GM12891 (cell line): ENCODE results near the gene EGFL8. TPM values are rescaled to one million over a fixed set of nuclear protein-coding genes. Genes with fewer than 3 reads are reported as not detected.

Source experiments
- DNase-seq: peaks from one replicate; pipeline ENCODE4 v3.0.0; 2011; ENCODE audit warnings: low spot score; ENCODE audit not compliant: insufficient read length
- FAIRE-seq: peaks from 2 replicates; lab custom pipeline; 2011; peaks lifted over from hg19 to GRCh38; lab: Jason Lieb, UNC
- PAX5 ChIP-seq: IDR thresholded peaks from 2 replicates; pipeline ENCODE4 v1.6.1; 2011; ENCODE audit warnings: low read length, moderate library complexity, mild to moderate bottlenecking; ENCODE audit not compliant: insufficient read depth, severe bottlenecking
- POLR2A ChIP-seq: IDR thresholded peaks from 2 replicates; pipeline ENCODE4 v1.6.1; 2011; ENCODE audit warnings: low read depth, low read length, control low read depth
- POLR2AphosphoS5 ChIP-seq: IDR thresholded peaks from 2 replicates; pipeline ENCODE4 v1.6.1; 2011; ENCODE audit warnings: low read depth, low read length, control low read depth
- POU2F2 ChIP-seq: IDR thresholded peaks from 2 replicates; pipeline ENCODE4 v1.6.1; 2011; ENCODE audit warnings: low read depth, mild to moderate bottlenecking, control low read depth, low read length, moderate library complexity
- SPI1 ChIP-seq: IDR thresholded peaks from 2 replicates; pipeline ENCODE4 v1.6.1; 2011; ENCODE audit warnings: low read depth, low read length, control low read depth
- TAF1 ChIP-seq: IDR thresholded peaks from 2 replicates; pipeline ENCODE4 v1.6.1; 2011; ENCODE audit warnings: low read depth, low read length, control low read depth
- polyA plus RNA-seq: library from polyadenylated mRNA; unstranded; fragments of >200 nt; gene quantifications from one replicate; pipeline ENCODE4 v1.2.1, GENCODE V29; 2012; ENCODE audit warnings: low read depth, missing spikeins, inconsistent platforms; ENCODE audit not compliant: missing spikeins

The EGFL8 gene
- 2.4 TPM for polyA plus RNA-seq

- no peak for TF ChIP-seq POU2F2
- TF ChIP-seq POLR2A, result no peak
- TF ChIP-seq PAX5, result no peak
- no peak for TF ChIP-seq TAF1
- TF ChIP-seq SPI1, result no peak
- TF ChIP-seq POLR2AphosphoS5, result no peak
- FAIRE-seq (no peak), DNase-seq (no peak)
Observed at GRCh38 chr6:32164295-32164694, at the start of gene EGFL8. Gene EGFL8, plus strand, starts transcription at chr6:32164595. Its CDS starts 1,571 bp downstream, at chr6:32166166.

DNA sequence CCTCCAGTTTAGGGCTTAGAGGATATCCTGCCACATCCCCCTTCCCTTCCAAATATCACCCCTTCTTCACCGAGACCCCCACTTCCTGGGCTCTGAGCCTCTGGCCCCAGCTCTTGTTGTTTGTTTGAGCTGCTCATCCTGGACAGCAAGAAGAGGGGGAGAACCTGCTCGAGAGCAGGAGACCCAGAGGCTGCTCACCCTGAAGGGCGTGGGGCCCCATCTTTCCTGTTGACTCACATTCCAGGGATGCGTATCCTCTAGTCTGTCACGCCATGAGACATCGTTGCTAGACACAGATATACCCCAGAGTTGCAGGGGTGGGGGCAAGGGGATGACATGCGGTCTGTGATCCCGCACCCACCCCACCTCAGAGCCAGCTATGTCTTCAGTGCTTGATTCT lies 49.6 kb upstream of the EGFL8 start:
- DNase-seq, result no peak
- no peak for TF ChIP-seq POLR2A
- TF ChIP-seq PAX5, result no peak
- no peak for TF ChIP-seq POLR2AphosphoS5
- no peak for TF ChIP-seq POU2F2
- no peak for TF ChIP-seq TAF1
- no peak for TF ChIP-seq SPI1
- no peak for FAIRE-seq

DNA sequence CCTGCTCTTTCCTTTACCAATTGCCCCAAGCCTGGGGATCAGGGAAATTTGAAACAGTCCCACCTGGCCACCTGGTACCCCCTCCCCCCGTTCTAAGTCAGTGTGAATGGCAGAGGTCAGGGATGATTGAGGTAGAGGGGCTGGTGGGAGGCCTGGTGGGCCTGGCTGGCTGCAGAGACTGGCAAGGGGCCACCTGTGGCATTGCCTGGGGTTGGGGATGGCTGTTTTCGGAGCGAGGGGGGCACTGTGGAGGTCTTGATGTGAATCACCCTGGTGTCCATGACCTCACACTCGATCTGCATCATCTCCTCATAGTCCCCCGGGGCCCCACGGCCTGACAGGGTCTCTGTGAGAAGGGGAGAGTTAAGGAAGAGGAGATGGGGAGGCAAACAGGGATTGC lies 48.8 kb upstream of the EGFL8 start:
- TF ChIP-seq TAF1 (no peak), POLR2AphosphoS5 (no peak)
- no peak for FAIRE-seq
- no peak for DNase-seq

DNA sequence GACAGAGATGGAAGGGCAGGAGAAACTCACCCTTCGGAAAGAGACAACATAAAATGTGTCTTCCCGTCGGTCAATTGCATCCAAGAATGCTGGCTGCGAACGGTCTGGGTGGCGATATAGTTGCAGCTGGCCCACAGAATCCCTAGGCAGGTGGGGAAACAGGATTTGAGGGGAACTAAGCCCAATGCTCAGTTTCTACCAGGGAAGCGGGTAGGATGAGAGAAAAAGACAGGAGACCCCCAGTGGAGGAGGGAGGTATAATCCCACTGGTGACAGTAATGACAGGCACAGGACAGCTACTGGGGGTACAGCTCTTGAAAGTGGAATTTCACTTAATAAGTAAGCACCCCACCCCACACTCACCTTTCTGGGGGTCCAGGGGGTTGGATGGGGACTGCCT lies 47.7 kb upstream of the EGFL8 start:
- DNase-seq (no peak), FAIRE-seq (no peak)
- no peak for TF ChIP-seq POLR2A

DNA sequence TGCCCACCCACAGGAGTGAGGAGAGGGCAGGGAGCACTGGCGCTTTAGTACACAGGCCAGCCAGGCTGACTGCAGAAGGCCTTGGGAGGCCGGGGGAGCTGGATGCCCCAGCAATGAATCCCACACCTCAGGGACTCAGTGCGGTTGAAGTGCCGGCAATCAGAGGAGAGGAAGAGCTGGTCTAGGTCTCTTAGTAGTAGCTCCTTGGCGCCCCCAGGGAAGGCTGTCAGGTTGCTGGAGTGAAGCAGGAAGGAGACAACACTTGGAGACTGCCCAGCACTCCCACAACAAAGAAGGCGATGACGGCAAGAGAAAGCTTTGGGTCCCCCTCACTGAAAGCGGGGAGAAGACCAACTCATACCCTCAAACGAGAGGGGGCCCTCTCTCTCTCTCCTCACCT lies 46.9 kb upstream of the EGFL8 start:
- FAIRE-seq (no peak), DNase-seq (no peak)
- TF ChIP-seq SPI1 (no peak), POU2F2 (no peak), POLR2AphosphoS5 (no peak)

DNA sequence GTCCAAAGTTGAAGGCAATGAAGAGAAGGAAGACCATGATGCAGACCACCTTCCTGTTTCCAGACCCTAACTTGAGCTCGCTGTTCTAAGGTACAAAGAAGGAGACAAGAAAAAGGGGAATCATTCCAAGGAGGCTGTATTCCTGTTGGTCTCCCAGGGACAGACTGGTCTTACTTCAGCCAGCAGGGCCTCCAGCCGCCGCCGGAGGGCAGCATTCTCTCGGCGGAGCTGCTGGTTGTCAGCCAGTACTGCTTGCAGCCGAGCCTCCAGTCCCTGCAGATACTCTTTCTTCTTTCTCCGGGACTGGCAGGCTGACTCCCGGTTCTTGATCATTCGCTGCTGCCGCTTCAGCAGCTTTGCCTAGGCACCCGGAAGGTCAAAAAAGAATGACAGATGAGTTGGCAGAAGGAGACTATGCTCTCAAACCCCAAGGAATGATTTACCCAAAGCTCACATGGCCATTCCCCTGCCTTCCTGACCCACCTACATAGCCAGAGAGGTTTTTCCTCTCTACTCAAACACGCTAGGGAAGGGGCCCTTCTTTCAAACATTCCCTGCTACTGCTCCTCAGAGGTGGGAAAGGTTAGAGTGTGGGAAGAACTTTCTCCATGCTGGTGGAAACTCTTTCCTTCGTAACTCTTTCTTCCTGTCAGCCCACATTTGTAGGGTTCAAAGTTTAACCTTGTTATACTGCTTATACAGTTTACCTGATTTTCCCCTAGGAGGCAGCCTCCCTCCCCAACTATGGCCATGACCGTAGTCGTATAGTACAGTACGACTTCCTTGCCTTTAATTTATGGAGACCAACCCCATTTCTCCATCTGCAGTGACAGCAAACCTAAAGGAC lies 45.4 kb upstream of the EGFL8 start:
- TF ChIP-seq POU2F2 (no peak), TAF1 (no peak), SPI1 (no peak), POLR2AphosphoS5 (no peak), PAX5 (no peak), POLR2A (no peak)
- peak; percentile 74 for DNase-seq
- peak; percentile 33 for FAIRE-seq

GRCh38 chr6:32120573-32121059 lies 43.8 kb upstream of the EGFL8 start:
- DNase-seq (no peak), FAIRE-seq (no peak)
- TF ChIP-seq POLR2AphosphoS5, result no peak
- no peak for TF ChIP-seq SPI1
- TF ChIP-seq PAX5, result no peak

DNA sequence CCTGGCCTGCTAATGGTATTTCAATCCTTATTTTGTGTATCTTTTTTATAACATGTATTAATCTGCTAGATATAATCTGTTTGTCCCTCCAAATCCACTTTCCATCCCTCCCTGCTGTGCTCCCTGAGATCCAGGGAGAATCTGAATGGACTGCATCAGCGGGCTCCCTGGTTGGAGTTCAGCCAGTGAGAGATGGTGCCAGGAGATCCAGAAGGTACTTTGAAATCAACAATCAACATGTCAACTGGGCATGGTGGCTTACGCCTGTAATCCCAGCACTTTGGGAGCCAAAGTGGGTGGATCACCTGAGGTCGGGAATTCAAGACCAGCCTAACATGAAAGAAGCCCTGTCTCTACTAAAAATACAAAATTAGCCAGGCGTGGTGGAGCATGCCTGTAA lies 40.7 kb upstream of the EGFL8 start:
- TF ChIP-seq TAF1 (no peak), SPI1 (no peak), POU2F2 (no peak)
- DNase-seq (no peak), FAIRE-seq (no peak)

DNA sequence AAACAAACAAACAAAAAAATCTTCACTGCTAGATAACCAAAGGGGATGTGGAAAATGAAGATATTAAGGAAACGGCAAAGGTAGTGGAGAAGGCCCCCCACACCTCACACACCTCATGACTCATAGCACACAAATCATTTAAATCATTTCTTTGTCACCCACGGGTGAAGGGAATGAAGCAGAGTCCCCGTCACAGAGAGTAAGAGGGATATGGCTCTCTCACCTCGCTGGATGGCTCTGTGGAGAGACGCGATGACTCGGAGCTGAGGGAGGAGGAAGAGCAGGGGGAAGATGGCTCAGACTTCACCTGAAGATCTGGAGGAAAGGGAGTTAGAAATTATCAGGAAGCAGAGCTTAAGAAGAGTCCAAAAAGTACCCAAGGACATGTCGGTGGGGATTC lies 37.5 kb upstream of the EGFL8 start:
- FAIRE-seq (no peak), DNase-seq (no peak)
- TF ChIP-seq POLR2AphosphoS5, result no peak

DNA sequence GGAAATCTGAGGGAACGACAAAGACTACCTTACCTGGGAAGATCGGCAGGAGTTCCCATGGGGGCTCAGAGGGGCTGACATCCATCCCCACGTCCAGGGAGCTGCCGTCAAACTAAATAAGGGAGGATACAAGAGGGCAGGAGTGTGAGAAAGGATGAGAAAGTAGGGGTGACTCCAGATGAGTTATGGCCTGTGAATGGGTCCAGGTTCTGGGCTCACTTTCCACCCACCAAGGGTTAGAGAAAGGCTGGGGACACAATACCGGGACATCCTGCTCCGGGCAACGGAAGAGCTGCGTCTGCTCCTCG lies 37.0 kb upstream of the EGFL8 start:
- TF ChIP-seq POU2F2 (no peak), PAX5 (no peak), POLR2A (no peak), POLR2AphosphoS5 (no peak), SPI1 (no peak), TAF1 (no peak)
- DNase-seq, result no peak
- FAIRE-seq, result no peak

- peak; percentile 90 for FAIRE-seq
Observed at GRCh38 chr6:32127717-32128592, 36.4 kb upstream of the EGFL8 start, which contains the start of gene ATF6B. Gene ATF6B, minus strand, starts transcription at chr6:32128246. Its CDS starts 39 bp downstream, at chr6:32128207.

More at GRCh38 chr6:32127717-32128592, 36.4 kb upstream of the EGFL8 start, which contains the start of gene ATF6B:
- peak; percentile 90 for DNase-seq
- TF ChIP-seq POLR2A (peak; percentile 84), PAX5 (no peak), SPI1 (peak; percentile 37; the same call in 1 of the 2 replicates), TAF1 (peak; percentile 80; the same call in 1 of the 2 replicates), POU2F2 (peak; percentile 37; the same call in 1 of the 2 replicates), POLR2AphosphoS5 (peak; percentile 61; the same call in 1 of the 2 replicates)
